ENCODE results near the gene ARHGAP33.

DNA sequence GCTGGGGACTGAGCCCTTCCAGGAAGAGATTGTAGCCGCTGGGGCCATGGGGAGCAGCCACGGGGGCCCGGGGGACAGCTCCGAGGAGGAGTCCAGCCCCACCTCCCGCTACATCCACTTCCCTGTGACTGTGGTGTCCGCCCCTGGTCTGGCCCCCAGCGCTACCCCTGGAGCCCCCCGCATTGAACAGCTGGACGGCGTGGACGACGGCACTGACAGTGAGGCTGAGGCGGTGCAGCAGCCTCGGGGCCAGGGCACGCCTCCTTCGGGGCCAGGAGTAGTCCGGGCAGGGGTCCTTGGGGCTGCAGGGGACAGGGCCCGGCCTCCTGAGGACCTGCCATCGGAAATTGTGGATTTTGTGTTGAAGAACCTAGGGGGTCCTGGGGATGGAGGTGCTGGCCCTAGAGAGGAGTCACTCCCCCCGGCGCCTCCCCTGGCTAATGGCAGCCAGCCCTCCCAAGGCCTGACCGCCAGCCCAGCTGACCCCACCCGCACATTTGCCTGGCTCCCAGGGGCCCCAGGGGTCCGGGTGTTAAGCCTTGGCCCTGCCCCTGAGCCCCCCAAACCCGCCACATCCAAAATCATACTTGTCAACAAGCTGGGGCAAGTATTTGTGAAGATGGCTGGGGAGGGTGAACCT, 42.7 kb upstream of the ARHGAP33 start:
- TF ChIP-seq, protein P1, sequence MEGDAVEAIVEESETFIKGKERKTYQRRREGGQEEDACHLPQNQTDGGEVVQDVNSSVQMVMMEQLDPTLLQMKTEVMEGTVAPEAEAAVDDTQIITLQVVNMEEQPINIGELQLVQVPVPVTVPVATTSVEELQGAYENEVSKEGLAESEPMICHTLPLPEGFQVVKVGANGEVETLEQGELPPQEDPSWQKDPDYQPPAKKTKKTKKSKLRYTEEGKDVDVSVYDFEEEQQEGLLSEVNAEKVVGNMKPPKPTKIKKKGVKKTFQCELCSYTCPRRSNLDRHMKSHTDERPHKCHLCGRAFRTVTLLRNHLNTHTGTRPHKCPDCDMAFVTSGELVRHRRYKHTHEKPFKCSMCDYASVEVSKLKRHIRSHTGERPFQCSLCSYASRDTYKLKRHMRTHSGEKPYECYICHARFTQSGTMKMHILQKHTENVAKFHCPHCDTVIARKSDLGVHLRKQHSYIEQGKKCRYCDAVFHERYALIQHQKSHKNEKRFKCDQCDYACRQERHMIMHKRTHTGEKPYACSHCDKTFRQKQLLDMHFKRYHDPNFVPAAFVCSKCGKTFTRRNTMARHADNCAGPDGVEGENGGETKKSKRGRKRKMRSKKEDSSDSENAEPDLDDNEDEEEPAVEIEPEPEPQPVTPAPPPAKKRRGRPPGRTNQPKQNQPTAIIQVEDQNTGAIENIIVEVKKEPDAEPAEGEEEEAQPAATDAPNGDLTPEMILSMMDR (conservative IDR thresholded peaks at IDR 0.05; ENCODE audit: low read depth, low read length), result no peak
- no peak for TF ChIP-seq EZH2 (IDR thresholded peaks at IDR 0.05; ENCODE audit: borderline replicate concordance, low read depth, low read length, poor library complexity, severe bottlenecking)

All from A673 (cell line).